Colonic mucosa (tissue), 4 donors: ENCODE results near the gene CUX1. TPM values are rescaled to one million over a fixed set of nuclear protein-coding genes. Genes with fewer than 3 reads are reported as not detected.

Experiments used
- DNase-seq: peaks from one replicate; pipeline ENCODE4 v3.0.0-alpha.2; 2020
- H3K27ac ChIP-seq: fragments of 200-600 bp; one replicate; pipeline ENCODE4 v1.8.0; 2021
- H3K27me3 ChIP-seq: fragments of 200-600 bp; one replicate; pipeline ENCODE4 v1.8.0; 2021
- H3K36me3 ChIP-seq: fragments of 200-600 bp; one replicate; pipeline ENCODE4 v1.8.0; 2021
- H3K4me1 ChIP-seq: fragments of 200-600 bp; one replicate; pipeline ENCODE4 v1.8.0; 2021; ENCODE audit warnings: mild to moderate bottlenecking
- H3K4me3 ChIP-seq: fragments of 200-600 bp; one replicate; pipeline ENCODE4 v1.8.0; 2021
- H3K9ac ChIP-seq, 2 donors: one replicate each; pipeline ENCODE4 v1.7.0; 2013; ENCODE audit warnings: control low read depth in 2 of 2, low read depth in 2 of 2, low read length in 2 of 2
- H3K9me3 ChIP-seq: fragments of 200-600 bp; one replicate; pipeline ENCODE4 v1.8.0; 2021
- CTCF ChIP-seq: fragments of 200-600 bp; IDR thresholded peaks from one replicate; pipeline ENCODE4 v1.8.0; 2022; ENCODE audit warnings: antibody characterized with exemption, mild to moderate bottlenecking
- intact Hi-C: fragments of 100-400 bp; cut with DNase I; formaldehyde crosslinking; loops from one replicate; pipeline ENCODE4 v1.14.1; 2022
- total RNA-seq, 2 donors: library from RNA; stranded (reverse); fragmentation: NEBNext Ultra II Directional in 1 of 2; extraction: Animal tissue kit (Norgen Biotek cat#: 25700) in 1 of 2; gene quantifications; one replicate each; pipeline ENCODE4 v1.2.1, GENCODE V29; 2021
- donor health status: healthy.
- donor health status: DM: no; HTN: no; CAD: no.
- donor health status: DM: no; HTN: no; CAD: no.

The CUX1 gene
- total RNA-seq, 2 donors from 2014 or later, result 68.5 to 97.5 TPM

- no peaks in the 10 kb centered on the region for H3K9me3 ChIP-seq
- no peak for TF ChIP-seq CTCF
- peak; percentile 86 for DNase-seq
- H3K27me3 ChIP-seq, result no peaks in the 10 kb centered on the region
- H3K4me3 ChIP-seq, result no peak overlapping the region
- H3K9ac ChIP-seq, result peak overlapping the region; percentile 30 to 67
- H3K36me3 ChIP-seq, result no peaks in the 10 kb centered on the region
- peaks cover 6% of the 10 kb centered on the region for H3K4me1 ChIP-seq
- intact Hi-C loops, result no loop called here
- H3K27ac ChIP-seq, result peak overlapping the region; percentile 79
Measured at GRCh38 chr7:101941481-101942383, 124.3 kb downstream of the CUX1 start.

GRCh38 chr7:101942603-101943210 is 125.3 kb downstream of the CUX1 start:
- no peak for TF ChIP-seq CTCF
- Histone ChIP-seq H3K36me3 (no peaks in the 10 kb centered on the region), H3K27me3 (no peaks in the 10 kb centered on the region), H3K9me3 (no peaks in the 10 kb centered on the region), H3K27ac (peak overlapping the region; percentile 79), H3K4me1 (peaks cover 6% of the 10 kb centered on the region), H3K4me3 (no peak overlapping the region), H3K9ac (peak overlapping the region; percentile 30 to 67)
- intact Hi-C loops, result no loop called here
- peak; percentile 71 for DNase-seq

- H3K4me1 ChIP-seq, result peaks cover 6% of the 10 kb centered on the region
Measured at GRCh38 chr7:101943306-101943705, 125.9 kb downstream of the CUX1 start.

DNA sequence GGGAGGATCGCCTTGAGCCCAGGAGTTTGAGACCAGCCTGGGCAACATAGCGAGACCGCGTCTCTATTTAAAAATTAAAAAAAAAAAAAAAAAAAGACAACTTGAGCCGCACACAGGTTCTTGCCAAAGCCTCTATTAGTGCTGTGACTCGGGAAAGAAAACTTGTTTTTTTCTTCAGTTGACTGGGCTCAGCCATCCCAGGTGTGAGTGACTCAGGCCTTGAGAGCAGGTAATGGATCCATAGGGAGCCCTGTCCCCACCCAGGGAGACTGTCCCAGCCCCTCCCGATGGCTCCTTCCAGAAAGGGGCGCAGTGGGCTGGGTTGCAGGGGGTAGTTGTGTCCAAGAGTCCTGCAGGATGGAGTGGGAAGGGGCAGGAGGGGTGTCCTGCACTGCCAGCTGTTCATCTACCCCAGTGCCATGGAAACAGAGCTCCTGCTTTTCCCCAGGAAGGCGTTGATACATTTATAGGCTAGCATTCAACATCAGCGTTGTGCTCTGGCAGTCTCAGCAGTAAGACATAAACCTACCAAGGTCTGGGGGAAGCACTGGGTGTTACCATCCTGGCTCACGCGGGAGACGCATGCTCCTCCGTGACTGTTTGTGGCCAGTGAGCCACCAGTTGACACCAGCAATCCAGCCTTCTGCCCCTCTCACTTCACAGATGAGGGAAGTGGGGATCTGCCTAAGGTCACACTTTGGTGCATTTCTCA is 126.6 kb downstream of the CUX1 start:
- no peaks in the 10 kb centered on the region for H3K27me3 ChIP-seq
- H3K27ac ChIP-seq, result no peak overlapping the region
- no peak overlapping the region for H3K9ac ChIP-seq
- no peak overlapping the region for H3K4me3 ChIP-seq
- H3K4me1 ChIP-seq, result peaks cover 6% of the 10 kb centered on the region
- no peak for TF ChIP-seq CTCF
- DNase-seq, result no peak
- no peaks in the 10 kb centered on the region for H3K9me3 ChIP-seq
- intact Hi-C loops, result no loop called here
- H3K36me3 ChIP-seq, result no peaks in the 10 kb centered on the region

More at GRCh38 chr7:101943306-101943705, 125.9 kb downstream of the CUX1 start:
- Histone ChIP-seq H3K36me3 (no peaks in the 10 kb centered on the region), H3K9me3 (no peaks in the 10 kb centered on the region), H3K4me3 (no peak overlapping the region), H3K27me3 (no peaks in the 10 kb centered on the region), H3K27ac (peak overlapping the region; percentile 79), H3K9ac (no peak overlapping the region)
- TF ChIP-seq CTCF, result no peak
- DNase-seq, result no peak
- intact Hi-C loops, result no loop called here

GRCh38 chr7:101944611-101945010 is 127.2 kb downstream of the CUX1 start:
- no peaks in the 10 kb centered on the region for H3K9me3 ChIP-seq
- DNase-seq, result no peak
- H3K9ac ChIP-seq, result no peak overlapping the region
- H3K4me1 ChIP-seq, result peaks cover 6% of the 10 kb centered on the region
- no peak overlapping the region for H3K27ac ChIP-seq
- no peaks in the 10 kb centered on the region for H3K27me3 ChIP-seq
- TF ChIP-seq CTCF, result no peak
- intact Hi-C loops, result no loop called here
- H3K36me3 ChIP-seq, result no peaks in the 10 kb centered on the region
- no peak overlapping the region for H3K4me3 ChIP-seq
